GM12873 (cell line): ENCODE data around the gene RBFOX1.

ENCODE experiments used
- TF ChIP-seq, protein P1 (sequence below): IDR thresholded peaks from 2 replicates; pipeline ENCODE4 v1.5.1; 2012; ENCODE audit warnings: low read depth, mild to moderate bottlenecking, moderate library complexity, low read length, control low read depth; ENCODE audit not compliant: insufficient read depth; ENCODE audit errors: missing control alignments

The RBFOX1 gene

DNA sequence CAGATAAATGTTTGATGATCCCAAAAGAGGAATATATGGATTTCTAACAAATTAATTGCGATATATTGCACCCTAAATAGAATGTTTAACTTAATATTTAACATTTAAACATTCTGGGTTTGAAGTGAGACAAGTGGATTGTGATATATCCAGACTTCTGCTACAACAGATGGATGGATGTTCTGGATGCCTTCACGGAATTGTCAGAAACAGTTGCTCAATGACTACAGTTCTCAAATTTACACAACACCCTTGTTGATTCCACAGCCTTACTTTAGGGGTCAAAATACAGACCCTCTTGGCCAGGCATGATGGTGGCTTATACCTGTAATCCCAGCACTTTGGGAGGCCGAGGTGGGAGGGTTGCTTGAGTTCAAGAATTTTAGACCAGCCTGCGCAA lies 250.8 kb downstream of the RBFOX1 start:
- TF ChIP-seq, protein P1, sequence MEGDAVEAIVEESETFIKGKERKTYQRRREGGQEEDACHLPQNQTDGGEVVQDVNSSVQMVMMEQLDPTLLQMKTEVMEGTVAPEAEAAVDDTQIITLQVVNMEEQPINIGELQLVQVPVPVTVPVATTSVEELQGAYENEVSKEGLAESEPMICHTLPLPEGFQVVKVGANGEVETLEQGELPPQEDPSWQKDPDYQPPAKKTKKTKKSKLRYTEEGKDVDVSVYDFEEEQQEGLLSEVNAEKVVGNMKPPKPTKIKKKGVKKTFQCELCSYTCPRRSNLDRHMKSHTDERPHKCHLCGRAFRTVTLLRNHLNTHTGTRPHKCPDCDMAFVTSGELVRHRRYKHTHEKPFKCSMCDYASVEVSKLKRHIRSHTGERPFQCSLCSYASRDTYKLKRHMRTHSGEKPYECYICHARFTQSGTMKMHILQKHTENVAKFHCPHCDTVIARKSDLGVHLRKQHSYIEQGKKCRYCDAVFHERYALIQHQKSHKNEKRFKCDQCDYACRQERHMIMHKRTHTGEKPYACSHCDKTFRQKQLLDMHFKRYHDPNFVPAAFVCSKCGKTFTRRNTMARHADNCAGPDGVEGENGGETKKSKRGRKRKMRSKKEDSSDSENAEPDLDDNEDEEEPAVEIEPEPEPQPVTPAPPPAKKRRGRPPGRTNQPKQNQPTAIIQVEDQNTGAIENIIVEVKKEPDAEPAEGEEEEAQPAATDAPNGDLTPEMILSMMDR: no peak

DNA sequence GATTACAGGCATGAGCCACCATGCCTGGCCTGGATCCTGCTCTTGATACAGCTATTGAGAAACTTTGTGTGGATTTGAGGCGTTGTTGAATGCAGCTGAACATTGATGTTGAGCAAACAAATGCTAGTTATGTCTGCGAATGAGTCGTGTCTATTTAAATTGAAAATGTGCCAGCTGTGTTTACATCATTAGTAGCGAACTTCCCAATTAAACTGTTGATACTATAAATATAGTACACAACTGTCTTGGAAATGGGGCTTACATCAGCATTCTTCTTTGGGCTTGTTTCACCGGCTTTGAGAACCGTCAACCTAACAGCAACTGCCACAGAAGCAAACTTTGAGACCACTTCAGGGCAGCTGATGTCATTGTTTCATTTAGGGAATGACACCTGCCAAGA lies 251.9 kb downstream of the RBFOX1 start:
- TF ChIP-seq, protein P1: no peak

DNA sequence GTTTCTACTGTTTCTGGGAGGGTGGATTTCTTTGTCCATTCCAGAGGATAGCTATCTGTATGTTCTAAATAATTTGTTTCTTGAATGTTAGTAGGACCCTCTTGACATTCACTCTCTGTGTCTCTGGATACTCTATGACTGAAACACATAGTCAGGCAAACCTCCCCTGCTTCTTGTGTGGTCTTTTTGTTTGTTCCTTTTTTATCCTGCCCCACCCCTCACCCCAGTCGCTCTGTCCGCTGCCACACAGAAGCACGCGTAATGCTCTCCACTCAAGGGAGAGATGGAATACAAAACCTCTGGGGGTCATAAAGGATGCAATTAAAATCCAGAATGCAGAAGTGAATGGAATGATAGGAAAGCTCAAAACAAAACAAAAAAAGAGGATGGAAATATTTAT lies 253.1 kb downstream of the RBFOX1 start:
- TF ChIP-seq, protein P1: no peak

DNA sequence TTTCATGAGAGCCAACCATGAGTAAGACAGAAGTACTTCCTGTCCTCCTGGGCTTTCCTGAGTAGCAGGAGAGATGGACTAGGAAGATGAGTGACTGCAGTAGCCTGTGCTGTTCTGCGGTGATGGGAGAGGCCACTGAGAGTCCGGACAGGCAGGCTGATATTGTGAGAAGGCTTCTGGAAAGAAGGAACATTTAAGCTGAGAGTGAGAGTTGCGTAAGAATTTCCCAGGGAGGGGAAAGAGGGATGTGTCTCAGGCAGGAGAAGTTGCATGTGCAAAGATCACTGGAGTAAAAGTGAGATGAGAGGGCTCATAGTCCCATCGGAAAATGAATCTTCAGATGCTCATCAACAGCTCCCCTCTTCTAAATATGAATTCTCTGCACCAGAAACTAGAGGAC lies 258.3 kb downstream of the RBFOX1 start:
- TF ChIP-seq, protein P1: no peak

DNA sequence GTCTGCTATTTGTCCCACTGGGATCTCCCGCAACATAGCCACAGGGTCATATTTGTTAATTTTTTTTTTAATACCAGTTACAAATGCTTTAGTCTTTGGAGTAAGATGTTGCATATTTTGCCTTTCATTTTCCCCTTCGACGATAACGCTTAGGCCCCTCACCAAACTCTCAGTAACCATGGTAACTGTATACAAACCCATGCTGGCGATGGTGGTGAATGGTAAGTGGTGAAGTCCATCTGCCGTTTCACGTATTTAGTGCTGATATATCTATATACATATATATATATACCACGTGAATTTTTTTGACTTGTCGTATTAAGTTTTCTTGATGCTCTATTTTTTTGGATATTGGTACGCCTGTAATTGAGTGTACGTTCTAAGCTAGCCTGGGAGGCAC lies 263.7 kb downstream of the RBFOX1 start:
- TF ChIP-seq, protein P1: no peak

DNA sequence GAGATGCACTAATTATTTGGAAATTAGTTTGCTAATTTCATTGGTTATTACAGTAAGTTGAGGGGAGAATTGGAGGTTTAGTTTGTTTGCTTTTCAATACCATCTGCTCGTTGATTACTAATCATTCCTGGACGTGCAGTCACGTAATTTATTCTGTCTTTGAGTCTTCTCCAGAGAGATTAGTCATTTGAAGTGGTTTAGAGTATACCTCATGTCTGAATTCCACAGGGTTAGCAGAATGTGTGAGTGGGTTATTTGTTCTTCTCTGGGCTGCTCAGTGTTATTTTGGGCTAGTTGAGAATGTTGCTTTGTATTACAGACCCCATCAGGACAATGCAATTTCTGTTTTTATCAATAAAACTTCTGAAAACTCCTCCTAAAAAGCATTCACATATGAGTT lies 265.0 kb downstream of the RBFOX1 start:
- TF ChIP-seq, protein P1: no peak

DNA sequence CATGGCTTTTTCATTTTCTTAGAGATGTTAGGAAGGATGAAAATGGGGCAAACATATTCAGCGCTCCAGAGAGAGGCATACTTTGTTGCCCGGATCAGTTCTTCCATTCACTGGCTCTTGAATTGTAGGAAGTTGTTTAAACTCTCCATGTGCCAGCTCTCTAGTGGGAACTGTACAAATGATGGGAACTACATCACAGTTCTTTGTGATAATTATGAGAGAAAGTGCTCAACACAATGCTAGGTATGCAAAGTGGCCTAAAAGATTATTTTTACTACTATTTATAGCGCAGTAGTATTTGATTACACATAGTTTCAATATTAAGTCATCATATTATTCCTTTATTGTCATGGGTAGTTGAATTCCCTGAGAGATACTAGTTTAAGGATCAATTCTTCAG lies 268.5 kb downstream of the RBFOX1 start:
- TF ChIP-seq, protein P1: no peak

DNA sequence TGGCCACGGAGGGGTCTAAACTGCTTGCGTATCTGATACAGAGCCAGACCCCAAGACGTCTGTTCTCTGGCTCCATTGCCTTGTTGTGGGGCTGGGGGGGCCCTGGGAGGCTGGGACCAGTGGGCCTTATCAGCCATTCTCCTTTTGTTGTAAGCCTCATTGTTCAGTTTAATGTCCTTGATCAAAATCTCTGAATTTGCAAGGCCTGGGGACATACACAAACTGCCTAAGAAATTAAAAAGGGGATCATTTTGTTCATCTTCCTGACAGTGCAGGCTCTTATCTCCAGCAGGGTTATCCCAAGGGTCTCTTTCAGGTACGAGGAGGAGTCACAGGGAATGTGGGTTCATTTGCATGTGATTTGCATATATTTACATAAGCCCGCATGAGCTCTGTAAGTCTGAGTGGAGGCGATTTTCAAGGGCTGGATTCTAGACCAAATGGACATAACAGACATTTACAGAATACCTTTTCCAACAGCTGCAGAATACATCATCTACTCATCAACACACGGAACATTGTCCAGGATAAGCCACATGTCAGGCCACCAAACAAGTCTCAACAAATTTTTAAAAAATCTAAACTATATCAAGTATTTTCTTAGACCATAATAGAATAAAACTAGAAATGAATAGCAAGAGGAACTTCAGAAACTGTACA lies 269.8 kb downstream of the RBFOX1 start:
- TF ChIP-seq, protein P1: no peak
